H1 (cell line): ENCODE measurements around the gene RETNLB. TPM values are rescaled to one million over a fixed set of nuclear protein-coding genes. Genes with fewer than 3 reads are reported as not detected.

ENCODE experiments used
- CTCF ChIA-PET: fragments of 300-600 bp; sonication (Branson Sonifier 250); formaldehyde crosslinking; loops from one replicate; lab custom pipeline; 2021; ENCODE audit not compliant: partially characterized antibody; lab: Charles Lee
- POLR2A ChIA-PET: fragments of 300-600 bp; sonication (Branson Sonifier 250); formaldehyde crosslinking; loops from one replicate; lab custom pipeline; 2021; ENCODE audit warnings: inconsistent platforms; ENCODE audit not compliant: partially characterized antibody; lab: Charles Lee
- DNase-seq, 2 experiments: peaks; one replicate each; pipeline versions ENCODE4 v3.0.0 to v3.0.0-alpha.2; 2010 to 2022; ENCODE audit warnings: low spot score in 2 of 2, low read depth in 1 of 2, mixed read lengths in 1 of 2
- FAIRE-seq: peaks from 2 replicates; lab custom pipeline; 2011; peaks lifted over from hg19 to GRCh38; lab: Jason Lieb, UNC
- H2AFZ ChIP-seq: 2 replicates; pipeline ENCODE4 v1.8.1; 2012; ENCODE audit warnings: low read length, inconsistent platforms
- H2AK5ac ChIP-seq: 2 replicates; pipeline ENCODE4 v1.6.1; 2013; ENCODE audit warnings: low read depth, low read length
- H2BK120ac ChIP-seq: replicated peaks from 2 replicates; pipeline ENCODE3; 2013; ENCODE audit warnings: low read depth, low read length, inconsistent platforms
- H2BK12ac ChIP-seq: 2 replicates; pipeline ENCODE4 v1.6.1; 2013; ENCODE audit warnings: low read depth, low read length
- H2BK15ac ChIP-seq: 2 replicates; pipeline ENCODE4 v1.6.1; 2013; ENCODE audit warnings: low read length
- H2BK20ac ChIP-seq: 2 replicates; pipeline ENCODE4 v1.6.1; 2013; ENCODE audit warnings: low read length
- H2BK5ac ChIP-seq: 2 replicates; pipeline ENCODE4 v1.6.1; 2013; ENCODE audit warnings: low read depth, low read length
- H3K14ac ChIP-seq: 2 replicates; pipeline ENCODE4 v1.6.1; 2013; ENCODE audit warnings: inconsistent platforms; ENCODE audit not compliant: insufficient read length
- H3K18ac ChIP-seq: 2 replicates; pipeline ENCODE4 v1.6.1; 2013; ENCODE audit warnings: low read length; ENCODE audit errors: extremely low read depth
- H3K23ac ChIP-seq: 2 replicates; pipeline ENCODE4 v1.6.1; 2013; ENCODE audit warnings: inconsistent platforms; ENCODE audit not compliant: insufficient read length
- H3K23me2 ChIP-seq: 2 replicates; pipeline ENCODE4 v1.6.1; 2013; ENCODE audit warnings: low read depth, low read length
- H3K27ac ChIP-seq: 2 replicates; pipeline ENCODE4 v1.6.1; 2011; ENCODE audit warnings: low read depth, low read length, inconsistent platforms
- H3K27me3 ChIP-seq, 4 experiments: replicated peaks in 1 of 4; 1 replicate in 1 of 4; 2 replicates in 3 of 4; pipeline versions ENCODE4 v1.6.1 to v1.8.1; 2011 to 2013; ENCODE audit warnings: low read length in 3 of 4, mild to moderate bottlenecking in 3 of 4, inconsistent platforms in 2 of 4, mixed read lengths in 2 of 4, moderate library complexity in 1 of 4; ENCODE audit not compliant: control insufficient read depth in 3 of 4, insufficient read depth in 3 of 4; ENCODE audit errors: extremely low read depth in 1 of 4
- H3K36me3 ChIP-seq, 4 experiments: 2 replicates each; pipeline versions ENCODE4 v1.6.1 to v1.8.1; 2011 to 2013; ENCODE audit warnings: mild to moderate bottlenecking in 4 of 4, low read length in 3 of 4, moderate library complexity in 2 of 4, control low read depth in 1 of 4, inconsistent platforms in 1 of 4; ENCODE audit not compliant: insufficient read depth in 4 of 4, control insufficient read depth in 2 of 4
- H3K4ac ChIP-seq: replicated peaks from 2 replicates; pipeline ENCODE3; 2013; ENCODE audit warnings: low read length, low read depth, mixed read lengths, inconsistent platforms; ENCODE audit not compliant: insufficient read length
- H3K4me1 ChIP-seq, 4 experiments: replicated peaks in 1 of 4; 1 replicate in 1 of 4; 2 replicates in 3 of 4; pipeline versions ENCODE4 v1.6.1 to v1.8.1; 2011 to 2013; ENCODE audit warnings: low read length in 3 of 4, inconsistent platforms in 2 of 4, mixed read lengths in 1 of 4; ENCODE audit not compliant: insufficient read depth in 4 of 4, control insufficient read depth in 3 of 4
- H3K4me2 ChIP-seq, 2 experiments: 2 replicates each; pipeline versions ENCODE4 v1.6.1 to v1.8.1; 2011 to 2013; ENCODE audit warnings: low read depth in 2 of 2, low read length in 2 of 2, control low read depth in 1 of 2, inconsistent platforms in 1 of 2, mild to moderate bottlenecking in 1 of 2; ENCODE audit not compliant: insufficient read depth in 1 of 2
- H3K4me3 ChIP-seq, 4 experiments: fragments of 200-600, 300-600 bp in 1 of 4; sonication (generic), shearing (Covaris generic), sonication (Bioruptor Twin) in 1 of 4; 2 replicates each; pipeline versions ENCODE4 v1.5.1 to v1.8.1; 2011 to 2016; ENCODE audit warnings: low read length in 4 of 4, low read depth in 3 of 4, control low read depth in 2 of 4, inconsistent platforms in 2 of 4, mild to moderate bottlenecking in 2 of 4, mixed read lengths in 1 of 4, moderate library complexity in 1 of 4; ENCODE audit not compliant: insufficient read depth in 2 of 4; ENCODE audit errors: extremely low read depth in 1 of 4
- H3K56ac ChIP-seq: replicated peaks from 2 replicates; pipeline ENCODE3; 2013; ENCODE audit warnings: low read depth, mild to moderate bottlenecking, mixed read lengths, low read length, inconsistent platforms; ENCODE audit not compliant: insufficient read length
- H3K79me1 ChIP-seq: 2 replicates; pipeline ENCODE4 v1.6.1; 2013; ENCODE audit warnings: low read depth, low read length, control low read depth
- H3K79me2 ChIP-seq, 2 experiments: 2 replicates each; pipeline versions ENCODE4 v1.6.1 to v1.8.1; 2012 to 2013; ENCODE audit warnings: low read length in 2 of 2, mild to moderate bottlenecking in 2 of 2, inconsistent platforms in 1 of 2; ENCODE audit not compliant: insufficient read depth in 2 of 2, control insufficient read depth in 1 of 2
- H3K9ac ChIP-seq, 4 experiments: replicated peaks in 1 of 4; 1 replicate in 1 of 4; 2 replicates in 3 of 4; pipeline versions ENCODE4 v1.6.1 to v1.8.1; 2011 to 2013; ENCODE audit warnings: low read depth in 3 of 4, low read length in 3 of 4, control low read depth in 2 of 4, mild to moderate bottlenecking in 2 of 4, moderate library complexity in 2 of 4, inconsistent platforms in 1 of 4; ENCODE audit errors: extremely low read depth in 1 of 4
- H3K9me3 ChIP-seq, 2 experiments: 2 replicates each; pipeline versions ENCODE4 v1.6.1 to v1.8.1; 2012 to 2013; ENCODE audit warnings: mild to moderate bottlenecking in 2 of 2, moderate library complexity in 2 of 2, control low read depth in 1 of 2, inconsistent platforms in 1 of 2, low read depth in 1 of 2, low read length in 1 of 2, mixed read lengths in 1 of 2; ENCODE audit not compliant: insufficient read depth in 2 of 2
- H4K20me1 ChIP-seq, 2 experiments: replicated peaks in 1 of 2; 2 replicates each; pipeline versions ENCODE3 to v1.8.1; 2011 to 2013; ENCODE audit warnings: inconsistent platforms in 2 of 2, low read length in 2 of 2, mild to moderate bottlenecking in 1 of 2; ENCODE audit not compliant: insufficient read depth in 2 of 2, control insufficient read depth in 1 of 2
- H4K5ac ChIP-seq: 2 replicates; pipeline ENCODE4 v1.6.1; 2013; ENCODE audit warnings: low read length, low read depth, mixed read lengths, inconsistent platforms; ENCODE audit not compliant: insufficient read length
- H4K8ac ChIP-seq: 2 replicates; pipeline ENCODE4 v1.8.0; 2013; ENCODE audit warnings: mild to moderate bottlenecking, moderate library complexity, low read length, inconsistent platforms; ENCODE audit not compliant: insufficient read depth; ENCODE audit errors: extremely low read depth
- H4K91ac ChIP-seq: replicated peaks from 2 replicates; pipeline ENCODE3; 2013; ENCODE audit warnings: low read length, mixed read lengths, inconsistent platforms; ENCODE audit not compliant: insufficient read length
- ATF3 ChIP-seq: IDR thresholded peaks from 2 replicates; pipeline ENCODE4 v1.6.1; 2011; ENCODE audit warnings: low read depth, mild to moderate bottlenecking, low read length; ENCODE audit not compliant: insufficient read depth
- BACH1 ChIP-seq: IDR thresholded peaks from 2 replicates; pipeline ENCODE4 v1.6.1; 2012; ENCODE audit warnings: low read length, improper control_type of control experiment
- CBX8 ChIP-seq: fragments of 300-800, 300-1000 bp; sonication (generic); IDR thresholded peaks from 2 replicates; pipeline ENCODE4 v1.7.1; 2016; ENCODE audit warnings: low read depth, low read length, borderline replicate concordance
- CHD2 ChIP-seq: IDR thresholded peaks from 2 replicates; pipeline ENCODE4 v1.6.1; 2012; ENCODE audit warnings: low read length, improper control_type of control experiment
- E2F6 ChIP-seq: IDR thresholded peaks from 2 replicates; pipeline ENCODE4 v1.6.1; 2012; ENCODE audit warnings: inconsistent platforms
- GABPA ChIP-seq: IDR thresholded peaks from 2 replicates; pipeline ENCODE4 v1.6.1; 2011; ENCODE audit warnings: mild to moderate bottlenecking, low read length, moderate library complexity, borderline replicate concordance; ENCODE audit not compliant: insufficient read depth
- MAX ChIP-seq: IDR thresholded peaks from 2 replicates; pipeline ENCODE4 v1.6.1; 2012; ENCODE audit warnings: inconsistent platforms
- POLR2AphosphoS5 ChIP-seq: IDR thresholded peaks from 2 replicates; pipeline ENCODE4 v1.6.1; 2011; ENCODE audit warnings: low read depth, low read length
- SP1 ChIP-seq: IDR thresholded peaks from 2 replicates; pipeline ENCODE4 v1.6.1; 2011; ENCODE audit warnings: low read depth, low read length
- SP4 ChIP-seq: IDR thresholded peaks from 2 replicates; pipeline ENCODE4 v1.6.1; 2012; ENCODE audit warnings: low read length, inconsistent platforms
- SRF ChIP-seq: IDR thresholded peaks from 2 replicates; pipeline ENCODE4 v1.6.1; 2011; ENCODE audit warnings: mild to moderate bottlenecking, low read depth, low read length, moderate library complexity
- ZNF274 ChIP-seq: IDR thresholded peaks from 2 replicates; pipeline ENCODE4 v1.7.0; 2012; ENCODE audit warnings: low read length, borderline replicate concordance; ENCODE audit errors: extremely low read depth
- WGBS, 2 experiments: shearing (Covaris generic) in 1 of 2; methylation state at CpG; one replicate each; pipeline versions ENCODE4 v1.1.6 to v1.1.7; 2013 to 2015; ENCODE audit warnings: low lambda C conversion rate in 2 of 2, mixed read lengths in 2 of 2, inconsistent platforms in 1 of 2, low coverage in 1 of 2, missing lambda C conversion rate in 1 of 2; ENCODE audit not compliant: insufficient replicate concordance in 2 of 2, insufficient coverage in 1 of 2, insufficient read length in 1 of 2; ENCODE audit errors: extremely low coverage in 1 of 2, missing lambda C conversion rate in 1 of 2; 5-methylcytosine and 5-hydroxymethylcytosine counted together
- polyA plus RNA-seq, 7 experiments: library from polyadenylated mRNA; depleted of rRNA in 3 of 7; stranded (reverse) in 5 of 7; unstranded in 2 of 7; fragments of >200 nt in 5 of 7; fragments of 200-250 nt in 2 of 7; gene quantifications; 1 replicate in 5 of 7; 2 replicates in 1 of 7; 4 replicates in 1 of 7; pipeline versions ENCODE4 v1.2.1 to v1.2.3, GENCODE V29; 2011 to 2013; ENCODE audit warnings: missing spikeins in 2 of 7, mixed read lengths in 2 of 7
- total RNA-seq: library from RNA; stranded (reverse); fragmentation: NEBNext Ultra II Directional; extraction: Animal tissue kit (Norgen Biotek cat#: 25700); gene quantifications from 2 replicates; pipeline ENCODE4 v1.2.1, GENCODE V29; 2021

Gene RETNLB
- total and polyA plus RNA-seq, 2 of the 8 experiments (the other 6 are each of a cell fraction or from before 2014, with no cell fraction given): not detected

GRCh38 chr3:108742929-108743328 is 14.3 kb downstream of the RETNLB start:
- Histone ChIP-seq H4K91ac (no peak overlapping the region), H2BK120ac (no peak overlapping the region), H3K56ac (no peak overlapping the region), H4K20me1 (no peaks in the 10 kb centered on the region), H2BK12ac (no peak overlapping the region), H3K9me3 (no peaks in the 10 kb centered on the region), H3K18ac (no peak overlapping the region), H3K27ac (no peak overlapping the region), H3K4ac (no peak overlapping the region), H3K23ac (no peak overlapping the region), H3K4me3 (no peak overlapping the region), H3K36me3 (no peaks in the 10 kb centered on the region), H2AK5ac (no peak overlapping the region), H3K23me2 (no peaks in the 10 kb centered on the region), H2AFZ (no peak overlapping the region), H3K79me2 (no peaks in the 10 kb centered on the region), H4K5ac (no peak overlapping the region), H4K8ac (no peak overlapping the region), H2BK5ac (no peak overlapping the region), H3K14ac (no peak overlapping the region), H3K9ac (no peak overlapping the region), H2BK20ac (no peak overlapping the region), H3K27me3 (no peaks in the 10 kb centered on the region)
- 88% methylated on average over 1 of the region's 1 CpG; no CpG with 5 or more reads in 1 of the 2 experiments for WGBS, 2 experiments
- POLR2A ChIA-PET: no interaction called here
- CTCF ChIA-PET: no interaction called here
- TF ChIP-seq SP1 (no peak), CHD2 (no peak), ATF3 (no peak), POLR2AphosphoS5 (no peak), BACH1 (no peak), E2F6 (no peak), CBX8 (no peak), ZNF274 (no peak), MAX (no peak), GABPA (no peak), SRF (no peak), SP4 (no peak)
- TF ChIP-seq, all 59 proteins: peak for 0
- Histone ChIP-seq H3K4me1 (no peaks in the 10 kb centered on the region), H3K4me2 (no peak overlapping the region), H3K79me1 (no peaks in the 10 kb centered on the region), H2BK15ac (no peak overlapping the region)
- DNase-seq (no peak), FAIRE-seq (no peak)
